ENCODE results near the gene SGK2.
"Not testable (repeated sequence)": the region's sequence is repeated elsewhere in the genome, so short reads cannot be mapped to it uniquely, and the experiment has no call there.

The SGK2 gene

DNA sequence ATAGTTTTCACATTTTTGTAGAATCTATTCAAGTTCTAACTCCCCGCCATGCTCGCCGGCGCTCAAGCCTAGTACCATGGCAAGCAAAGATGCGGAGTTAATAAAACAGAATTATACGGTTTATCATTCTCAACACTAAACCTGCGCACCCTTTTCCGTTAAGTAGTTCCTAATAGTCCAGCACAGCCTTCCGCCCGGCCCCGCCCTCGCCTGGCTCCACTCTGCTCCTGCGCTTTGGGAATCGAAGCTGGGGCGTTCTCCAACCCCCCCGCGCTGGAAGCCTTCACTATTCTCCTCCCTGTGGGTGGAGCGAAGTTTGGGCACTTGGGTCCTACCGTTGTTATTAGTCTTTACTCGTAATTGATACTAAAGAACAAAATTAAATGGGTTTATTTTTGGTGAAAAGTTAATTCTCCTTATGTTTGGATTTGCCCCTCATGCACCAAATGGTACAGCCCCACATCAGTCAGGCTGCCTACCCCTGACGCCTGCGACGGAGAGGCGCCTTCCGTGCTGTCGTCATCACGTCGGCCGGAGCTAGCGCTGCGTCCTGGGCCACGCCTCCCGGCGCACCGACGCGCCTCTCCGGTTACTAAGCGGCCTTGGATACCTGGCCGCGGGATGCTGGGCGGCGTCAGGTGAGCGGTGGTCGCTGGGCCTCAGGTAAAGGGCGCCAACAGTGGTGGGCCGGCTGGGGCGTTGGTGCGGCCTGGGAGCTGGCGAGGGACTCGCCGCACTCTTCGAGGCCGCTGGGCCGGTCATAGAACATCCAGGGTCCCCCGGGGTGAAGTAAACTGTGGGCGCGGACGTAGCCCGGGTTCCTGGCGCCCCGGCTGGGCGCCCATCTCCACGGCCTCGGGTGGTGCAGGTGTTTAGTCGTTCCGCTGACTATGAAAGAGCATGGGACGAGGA is 31.8 kb downstream of the SGK2 start, which contains the start of gene IFT52:
Gene IFT52 (plus strand): TSS at position 546 of the 912 bp plus-strand sequence. CDS start 3,762 bp downstream, outside the sequence.
- H3K4me3 ChIP-seq (ENCODE audit: low read depth, low read length): peak within 1 kb of the TSS; percentile 91
- peak; percentile 80 for DNase-seq (ENCODE audit: low read depth)
- TF ChIP-seq, protein P1, sequence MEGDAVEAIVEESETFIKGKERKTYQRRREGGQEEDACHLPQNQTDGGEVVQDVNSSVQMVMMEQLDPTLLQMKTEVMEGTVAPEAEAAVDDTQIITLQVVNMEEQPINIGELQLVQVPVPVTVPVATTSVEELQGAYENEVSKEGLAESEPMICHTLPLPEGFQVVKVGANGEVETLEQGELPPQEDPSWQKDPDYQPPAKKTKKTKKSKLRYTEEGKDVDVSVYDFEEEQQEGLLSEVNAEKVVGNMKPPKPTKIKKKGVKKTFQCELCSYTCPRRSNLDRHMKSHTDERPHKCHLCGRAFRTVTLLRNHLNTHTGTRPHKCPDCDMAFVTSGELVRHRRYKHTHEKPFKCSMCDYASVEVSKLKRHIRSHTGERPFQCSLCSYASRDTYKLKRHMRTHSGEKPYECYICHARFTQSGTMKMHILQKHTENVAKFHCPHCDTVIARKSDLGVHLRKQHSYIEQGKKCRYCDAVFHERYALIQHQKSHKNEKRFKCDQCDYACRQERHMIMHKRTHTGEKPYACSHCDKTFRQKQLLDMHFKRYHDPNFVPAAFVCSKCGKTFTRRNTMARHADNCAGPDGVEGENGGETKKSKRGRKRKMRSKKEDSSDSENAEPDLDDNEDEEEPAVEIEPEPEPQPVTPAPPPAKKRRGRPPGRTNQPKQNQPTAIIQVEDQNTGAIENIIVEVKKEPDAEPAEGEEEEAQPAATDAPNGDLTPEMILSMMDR (IDR thresholded peaks at IDR 0.05; ENCODE audit: control insufficient read depth, extremely low read depth, insufficient read depth): no peak

GRCh38 chr20:43601960-43602359 is 43.1 kb downstream of the SGK2 start:
- not testable (repeated sequence) for H3K4me3 ChIP-seq (ENCODE audit: low read depth, low read length); DNase-seq (ENCODE audit: low read depth)

GRCh38 chr20:43603124-43603523 is 44.3 kb downstream of the SGK2 start:
- no peak overlapping the region for H3K4me3 ChIP-seq (ENCODE audit: low read depth, low read length)
- DNase-seq (ENCODE audit: low read depth): no peak
- TF ChIP-seq, protein P1 (IDR thresholded peaks at IDR 0.05; ENCODE audit: control insufficient read depth, extremely low read depth, insufficient read depth): no peak

- no peak overlapping the region for H3K4me3 ChIP-seq (ENCODE audit: low read depth, low read length)
- TF ChIP-seq, protein P1 (IDR thresholded peaks at IDR 0.05; ENCODE audit: control insufficient read depth, extremely low read depth, insufficient read depth): no peak
- DNase-seq (ENCODE audit: low read depth): no peak
Observed at GRCh38 chr20:43605715-43606114, 46.9 kb downstream of the SGK2 start.

DNA sequence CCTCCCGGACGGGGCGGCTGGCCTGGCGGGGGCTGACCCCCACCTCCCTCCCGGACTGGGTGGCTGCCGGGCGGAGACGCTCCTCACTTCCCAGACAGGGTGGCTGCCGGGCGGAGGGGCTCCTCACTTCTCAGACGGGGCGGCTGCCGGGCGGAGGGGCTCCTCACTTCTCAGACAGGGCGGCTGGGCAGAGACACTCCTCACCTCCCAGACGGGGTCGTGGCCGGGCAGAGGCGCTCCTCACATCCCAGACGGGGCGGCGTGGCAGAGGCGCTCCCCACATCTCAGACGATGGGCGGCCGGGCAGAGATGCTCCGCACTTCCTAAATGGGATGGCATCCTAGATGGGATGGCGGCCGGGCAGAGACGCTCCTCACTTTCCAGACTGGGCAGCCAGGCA is 48.5 kb downstream of the SGK2 start:
- H3K4me3 ChIP-seq (ENCODE audit: low read depth, low read length); DNase-seq (ENCODE audit: low read depth): not testable (repeated sequence)

- no peak for DNase-seq (ENCODE audit: low read depth)
- TF ChIP-seq, protein P1 (IDR thresholded peaks at IDR 0.05; ENCODE audit: control insufficient read depth, extremely low read depth, insufficient read depth): no peak
- no peak overlapping the region for H3K4me3 ChIP-seq (ENCODE audit: low read depth, low read length)
Observed at GRCh38 chr20:43631598-43631997, 72.8 kb downstream of the SGK2 start.

Measured in LNCaP clone FGC (cell line).